Measurements from ENCODE around the gene PTPRB. TPM values are rescaled to one million over a fixed set of nuclear protein-coding genes. Genes with fewer than 3 reads are reported as not detected.
A peak's percentile ranks its signal among the peaks of the same experiment; 100 is the strongest.

Gene PTPRB
- polyA plus RNA-seq, 2 of the 4 experiments (the other 2 are of a cell fraction) = 0.34 to 0.57 TPM

DNA sequence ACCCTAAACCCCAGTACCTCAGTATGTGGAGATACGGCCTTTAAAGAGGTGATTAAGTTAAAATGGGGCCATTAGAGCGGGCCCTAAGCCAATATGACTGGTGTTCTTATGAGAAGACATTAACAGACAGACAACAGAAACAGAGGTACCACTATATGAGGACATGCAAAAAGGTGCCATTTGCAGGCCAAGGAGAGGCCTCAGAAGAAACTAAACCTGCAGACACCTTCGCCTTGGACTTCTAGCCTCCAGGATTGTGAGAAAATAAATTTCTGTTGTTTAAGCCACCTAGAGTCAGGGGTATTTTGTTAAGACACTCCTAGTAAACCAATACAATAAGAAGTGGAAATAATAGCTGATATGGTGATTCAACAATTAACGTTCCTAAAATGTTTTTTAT is 32.6 kb downstream of the PTPRB start:
- WGBS (ENCODE audit: missing lambda C conversion rate) = 41% methylated on average over 4 of the region's 4 CpGs
- ChIA-PET CTCF (interaction anchor here (1.0 to 1.8 kb wide), 2 partner anchors 28 to 116 kb away, joined by 3 read pairs; no protein-coding TSS in a partner anchor), POLR2A (no interaction called here)
- FAIRE-seq (no peak), ATAC-seq (no peak), DNase-seq (ENCODE audit: low read depth in 1 of 2, low spot score in 1 of 2) (no peak)
- H3K9me3 ChIP-seq = no peaks in the 10 kb centered on the region
- no peak overlapping the region for H3K4me3 ChIP-seq
- H3K4me2 ChIP-seq = no peak overlapping the region
- H3K27ac ChIP-seq = no peak overlapping the region
- H3K4me1 ChIP-seq = no peaks in the 10 kb centered on the region
- TF ChIP-seq SMC3 (IDR thresholded peaks at IDR 0.05) (no peak), RARB (CRISPR knock-in tag; IDR thresholded peaks at IDR 0.05) (no peak), CBX8 (IDR thresholded peaks at IDR 0.05) (no peak), FOSL2 (IDR thresholded peaks at IDR 0.05) (no peak), FOSL2 (CRISPR knock-in tag; IDR thresholded peaks at IDR 0.05) (no peak), MAZ (IDR thresholded peaks at IDR 0.05; ENCODE audit: borderline replicate concordance, low read depth, low read length) (no peak), MYC (IDR thresholded peaks at IDR 0.05; ENCODE audit: borderline replicate concordance, low read length) (no peak), NPAS2 (CRISPR knock-in tag; IDR thresholded peaks at IDR 0.05; ENCODE audit: borderline replicate concordance) (no peak), FOSB (CRISPR knock-in tag; IDR thresholded peaks at IDR 0.05) (no peak), EP300 (IDR thresholded peaks at IDR 0.05) (no peak)
- TF ChIP-seq, protein P1, sequence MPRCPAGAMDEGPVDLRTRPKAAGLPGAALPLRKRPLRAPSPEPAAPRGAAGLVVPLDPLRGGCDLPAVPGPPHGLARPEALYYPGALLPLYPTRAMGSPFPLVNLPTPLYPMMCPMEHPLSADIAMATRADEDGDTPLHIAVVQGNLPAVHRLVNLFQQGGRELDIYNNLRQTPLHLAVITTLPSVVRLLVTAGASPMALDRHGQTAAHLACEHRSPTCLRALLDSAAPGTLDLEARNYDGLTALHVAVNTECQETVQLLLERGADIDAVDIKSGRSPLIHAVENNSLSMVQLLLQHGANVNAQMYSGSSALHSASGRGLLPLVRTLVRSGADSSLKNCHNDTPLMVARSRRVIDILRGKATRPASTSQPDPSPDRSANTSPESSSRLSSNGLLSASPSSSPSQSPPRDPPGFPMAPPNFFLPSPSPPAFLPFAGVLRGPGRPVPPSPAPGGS (IDR thresholded peaks at IDR 0.05) = no peak

DNA sequence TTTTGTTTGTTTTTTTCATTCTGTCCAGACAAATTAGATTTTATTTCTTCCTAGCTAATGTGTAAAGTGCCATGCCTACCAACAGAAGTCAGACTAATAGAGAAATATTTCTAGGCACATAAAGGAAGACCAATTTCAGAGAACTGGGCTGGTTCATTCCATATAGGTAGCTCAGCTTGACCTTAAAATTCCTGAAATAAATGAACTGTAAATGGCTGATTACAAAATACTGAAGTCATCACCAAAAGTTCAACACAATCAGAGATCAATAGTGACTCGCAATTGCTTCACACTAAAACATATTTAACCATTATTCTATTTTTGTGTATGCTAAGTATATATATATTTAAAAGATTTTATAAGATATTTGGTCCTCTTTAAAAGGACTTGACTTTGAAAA is 34.2 kb downstream of the PTPRB start:
- Histone ChIP-seq H3K4me3 (no peak overlapping the region), H3K9me3 (no peaks in the 10 kb centered on the region), H3K27ac (no peak overlapping the region), H3K4me2 (no peak overlapping the region), H3K4me1 (no peaks in the 10 kb centered on the region)
- ChIA-PET POLR2A (no interaction called here), CTCF (interaction anchor here (1.0 to 1.8 kb wide), 5 partner anchors 12 to 702 kb away, joined by 3 to 4 read pairs (median 3); no protein-coding TSS in a partner anchor)
- FAIRE-seq (no peak), DNase-seq (ENCODE audit: low read depth in 1 of 2, low spot score in 1 of 2) (no peak), ATAC-seq (no peak)
- WGBS (ENCODE audit: missing lambda C conversion rate) = 0% methylated on average over 1 of the region's 1 CpG
- no peak for TF ChIP-seq BHLHE40 (IDR thresholded peaks at IDR 0.05; ENCODE audit: low read depth, low read length)
- TF ChIP-seq HEYL (CRISPR knock-in tag; IDR thresholded peaks at IDR 0.05) = no peak
- TF ChIP-seq, protein P2, sequence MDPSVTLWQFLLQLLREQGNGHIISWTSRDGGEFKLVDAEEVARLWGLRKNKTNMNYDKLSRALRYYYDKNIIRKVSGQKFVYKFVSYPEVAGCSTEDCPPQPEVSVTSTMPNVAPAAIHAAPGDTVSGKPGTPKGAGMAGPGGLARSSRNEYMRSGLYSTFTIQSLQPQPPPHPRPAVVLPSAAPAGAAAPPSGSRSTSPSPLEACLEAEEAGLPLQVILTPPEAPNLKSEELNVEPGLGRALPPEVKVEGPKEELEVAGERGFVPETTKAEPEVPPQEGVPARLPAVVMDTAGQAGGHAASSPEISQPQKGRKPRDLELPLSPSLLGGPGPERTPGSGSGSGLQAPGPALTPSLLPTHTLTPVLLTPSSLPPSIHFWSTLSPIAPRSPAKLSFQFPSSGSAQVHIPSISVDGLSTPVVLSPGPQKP (IDR thresholded peaks at IDR 0.05; ENCODE audit: low read depth, low read length) = no peak

DNA sequence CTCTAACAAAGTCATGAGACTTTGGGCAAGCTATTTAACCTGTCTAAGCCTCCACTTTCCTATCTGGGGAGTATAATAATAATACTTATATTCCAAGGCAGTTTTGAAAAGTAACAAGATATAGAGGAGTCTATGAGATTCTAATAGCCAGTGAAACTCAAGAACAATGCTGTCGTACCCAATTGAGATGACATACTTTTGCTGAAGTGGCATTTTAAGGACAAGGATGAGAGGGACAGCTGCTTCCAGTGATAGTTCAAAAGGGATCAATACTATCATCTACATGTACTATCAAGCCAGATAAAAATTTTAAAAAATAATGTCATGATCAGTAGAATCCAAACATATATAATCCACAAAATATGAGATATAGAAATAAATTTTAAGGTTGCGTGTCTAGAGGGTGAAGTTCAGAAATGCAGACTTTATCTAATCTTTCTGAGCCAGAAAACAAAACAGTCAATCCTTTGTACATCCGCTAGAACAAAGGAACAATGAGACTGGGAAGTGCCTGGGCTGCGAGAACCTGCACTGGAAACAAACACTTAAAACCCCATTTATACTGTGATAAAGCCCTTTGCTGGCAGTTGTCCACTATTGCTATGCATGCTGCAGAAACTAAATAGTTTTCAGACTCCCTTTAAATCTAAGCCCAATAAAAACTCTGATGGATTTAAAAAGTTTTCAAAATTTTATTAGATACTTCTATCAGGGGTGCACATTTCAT is 38.6 kb downstream of the PTPRB start:
- TF ChIP-seq MAFK (IDR thresholded peaks at IDR 0.05; ENCODE audit: partially characterized antibody) (peak; percentile 65), RAD21 (conservative IDR thresholded peaks at IDR 0.05 in 1 of 2, IDR thresholded peaks at IDR 0.05 in 1 of 2) (no peak), ZFP36 (IDR thresholded peaks at IDR 0.05; ENCODE audit: borderline replicate concordance, partially characterized antibody) (no peak), RNF2 (IDR thresholded peaks at IDR 0.05; ENCODE audit: borderline replicate concordance, low read depth) (no peak)
- POLR2A ChIA-PET = no interaction called here
- 69% methylated on average over 4 of the region's 4 CpGs for WGBS (ENCODE audit: missing lambda C conversion rate)
- H3K27ac ChIP-seq = no peak overlapping the region
- H3K9me3 ChIP-seq = no peaks in the 10 kb centered on the region
- H3K4me1 ChIP-seq = no peaks in the 10 kb centered on the region
- no peak for DNase-seq (ENCODE audit: low read depth in 1 of 2, low spot score in 1 of 2)
- H3K4me2 ChIP-seq = no peak overlapping the region
- no peak for ATAC-seq
- FAIRE-seq = no peak
- CTCF ChIA-PET = interaction anchor here (0.6 to 1.2 kb wide), 2 partner anchors 122 to 430 kb away, joined by 3 to 5 read pairs; no protein-coding TSS in a partner anchor
- H3K4me3 ChIP-seq = no peak overlapping the region

DNA sequence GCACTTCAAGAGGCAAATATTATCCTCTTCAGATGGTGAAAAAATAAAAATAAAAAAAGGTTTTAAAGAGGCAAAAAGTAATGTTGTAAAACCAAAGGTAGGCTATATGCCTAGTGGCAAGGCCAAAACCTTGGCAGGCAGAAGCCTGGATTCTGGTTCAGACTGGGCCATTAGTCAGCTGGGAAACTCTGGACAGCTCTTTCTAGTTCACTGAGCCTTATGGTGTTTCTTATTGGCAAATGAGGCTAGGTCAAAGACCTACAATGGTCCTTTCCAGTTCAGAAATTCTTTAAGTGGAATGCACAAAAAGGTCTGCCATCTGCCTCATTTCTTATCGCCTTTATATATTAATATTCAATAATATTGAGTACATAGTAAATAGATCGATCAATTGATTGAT is 44.6 kb downstream of the PTPRB start:
- no peak for FAIRE-seq
- no peaks in the 10 kb centered on the region for H3K9me3 ChIP-seq
- H3K4me2 ChIP-seq = no peak overlapping the region
- ChIA-PET CTCF (no interaction called here), POLR2A (no interaction called here)
- WGBS (ENCODE audit: missing lambda C conversion rate) = 56% methylated on average over 2 of the region's 2 CpGs
- no peak overlapping the region for H3K27ac ChIP-seq
- TF ChIP-seq EP300 (IDR thresholded peaks at IDR 0.05) (no peak), SREBF2 (IDR thresholded peaks at IDR 0.05) (no peak), TP53 (CRISPR knock-in tag; IDR thresholded peaks at IDR 0.05) (no peak), HOXB13 (CRISPR knock-in tag; IDR thresholded peaks at IDR 0.05; ENCODE audit: low read depth) (no peak)
- TF ChIP-seq, protein P3, sequence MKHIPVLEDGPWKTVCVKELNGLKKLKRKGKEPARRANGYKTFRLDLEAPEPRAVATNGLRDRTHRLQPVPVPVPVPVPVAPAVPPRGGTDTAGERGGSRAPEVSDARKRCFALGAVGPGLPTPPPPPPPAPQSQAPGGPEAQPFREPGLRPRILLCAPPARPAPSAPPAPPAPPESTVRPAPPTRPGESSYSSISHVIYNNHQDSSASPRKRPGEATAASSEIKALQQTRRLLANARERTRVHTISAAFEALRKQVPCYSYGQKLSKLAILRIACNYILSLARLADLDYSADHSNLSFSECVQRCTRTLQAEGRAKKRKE (CRISPR knock-in tag; IDR thresholded peaks at IDR 0.05; ENCODE audit: low read depth) = no peak
- TF ChIP-seq, protein P2 (IDR thresholded peaks at IDR 0.05; ENCODE audit: low read depth, low read length) = no peak
- H3K4me1 ChIP-seq = no peaks in the 10 kb centered on the region
- ATAC-seq = no peak
- DNase-seq (ENCODE audit: low read depth in 1 of 2, low spot score in 1 of 2) = no peak
- no peak overlapping the region for H3K4me3 ChIP-seq
